HepG2 (cell line): ENCODE data around the gene ADM5. TPM values are rescaled to one million over a fixed set of nuclear protein-coding genes. Genes with fewer than 3 reads are reported as not detected.

Experiments used
- HDAC2 ChIP-seq: sonication (generic); formaldehyde crosslinking; IDR thresholded peaks from 2 replicates; pipeline ENCODE4 v1.4.0; 2020; ENCODE audit warnings: missing genetic modification reagents
- HNF4G ChIP-seq, 2 experiments: sonication (generic) in 1 of 2; formaldehyde crosslinking in 1 of 2; IDR thresholded peaks; 2 replicates each; pipeline versions ENCODE4 v1.4.0 to v1.6.1; 2011 to 2020; ENCODE audit warnings: borderline replicate concordance in 2 of 2, low read depth in 2 of 2, mild to moderate bottlenecking in 2 of 2, low read length in 1 of 2, missing genetic modification reagents in 1 of 2, moderate library complexity in 1 of 2
- KAT2B ChIP-seq: fragments of 150-350 bp; IDR thresholded peaks from 2 replicates; pipeline ENCODE4 v1.6.1; 2014; ENCODE audit warnings: low read depth, low read length, borderline replicate concordance
- NFYC ChIP-seq: IDR thresholded peaks from 2 replicates; pipeline ENCODE4 v1.6.1; 2016; ENCODE audit warnings: missing genetic modification reagents, missing compliant biosample characterization
- PCBP1 ChIP-seq: fragments of 200-400 bp; formaldehyde crosslinking; IDR thresholded peaks from 2 replicates; pipeline ENCODE4 v1.6.1; 2017; ENCODE audit warnings: mild to moderate bottlenecking, low read depth, low read length, borderline replicate concordance
- POLR2A ChIP-seq, 2 experiments: IDR thresholded peaks; 2 replicates each; pipeline ENCODE4 v1.6.1; 2011; ENCODE audit warnings: low read depth in 2 of 2, low read length in 2 of 2, mild to moderate bottlenecking in 1 of 2, moderate library complexity in 1 of 2; ENCODE audit not compliant: insufficient read depth in 1 of 2
- SRF ChIP-seq: IDR thresholded peaks from 2 replicates; pipeline ENCODE4 v1.6.1; 2011; ENCODE audit warnings: mild to moderate bottlenecking, low read depth, low read length, moderate library complexity
- THYN1 ChIP-seq: sonication (generic); formaldehyde crosslinking; IDR thresholded peaks from 2 replicates; pipeline ENCODE4 v1.8.1; 2023; ENCODE audit warnings: low read depth, mild to moderate bottlenecking, moderate library complexity, missing genetic modification reagents, borderline replicate concordance
- YEATS4 ChIP-seq: sonication (generic); formaldehyde crosslinking; IDR thresholded peaks from 2 replicates; pipeline ENCODE4 v1.4.0; 2020; ENCODE audit warnings: missing genetic modification reagents, borderline replicate concordance
- ZNF329 ChIP-seq: sonication (generic); formaldehyde crosslinking; IDR thresholded peaks from 2 replicates; pipeline ENCODE4 v1.9.0; 2021; ENCODE audit warnings: low read depth, mild to moderate bottlenecking, missing genetic modification reagents
- ZNF790 ChIP-seq: sonication (generic); formaldehyde crosslinking; IDR thresholded peaks from 2 replicates; pipeline ENCODE4 v1.8.0; 2022; ENCODE audit warnings: missing genetic modification reagents, mild to moderate bottlenecking, borderline replicate concordance
- polyA plus RNA-seq, 8 experiments: library from polyadenylated mRNA; depleted of rRNA in 3 of 8; stranded (reverse) in 7 of 8; unstranded in 1 of 8; fragments of >200 nt; fragmentation: Illumina TruSeq in 4 of 8; extraction: Trizol in 4 of 8; gene quantifications; 2 replicates each; pipeline versions ENCODE4 v1.2.1 to v1.2.3, GENCODE V29; 2011 to 2016; ENCODE audit warnings: low read depth in 4 of 8, missing spikeins in 1 of 8, mixed read lengths in 1 of 8; ENCODE audit not compliant: insufficient read depth in 1 of 8
- total RNA-seq, 5 experiments: library from RNA; depleted of rRNA; stranded (reverse); fragments of >200 nt; fragmentation: Illumina TruSeq; extraction: Trizol; gene quantifications; 2 replicates each; pipeline ENCODE4 v1.2.3, GENCODE V29; 2016; ENCODE audit warnings: low read depth in 1 of 5
- TF ChIP-seq, protein P1 (sequence below): sonication (generic); formaldehyde crosslinking; IDR thresholded peaks from 2 replicates; pipeline ENCODE4 v1.5.1; 2020; ENCODE audit warnings: mild to moderate bottlenecking, missing genetic modification reagents, borderline replicate concordance
- TF ChIP-seq, protein P2 (sequence below): sonication (generic); formaldehyde crosslinking; IDR thresholded peaks from 2 replicates; pipeline ENCODE4 v1.5.0; 2020; ENCODE audit warnings: mild to moderate bottlenecking, missing genetic modification reagents

ADM5 gene
- total and polyA plus RNA-seq, 2 of the 13 experiments (the other 11 are each of a cell fraction or from before 2014, with no cell fraction given): 2.7 to 4.1 TPM

GRCh38 chr19:49672131-49672919, 17.1 kb upstream of the ADM5 start (continued):
- TF ChIP-seq, protein P1, sequence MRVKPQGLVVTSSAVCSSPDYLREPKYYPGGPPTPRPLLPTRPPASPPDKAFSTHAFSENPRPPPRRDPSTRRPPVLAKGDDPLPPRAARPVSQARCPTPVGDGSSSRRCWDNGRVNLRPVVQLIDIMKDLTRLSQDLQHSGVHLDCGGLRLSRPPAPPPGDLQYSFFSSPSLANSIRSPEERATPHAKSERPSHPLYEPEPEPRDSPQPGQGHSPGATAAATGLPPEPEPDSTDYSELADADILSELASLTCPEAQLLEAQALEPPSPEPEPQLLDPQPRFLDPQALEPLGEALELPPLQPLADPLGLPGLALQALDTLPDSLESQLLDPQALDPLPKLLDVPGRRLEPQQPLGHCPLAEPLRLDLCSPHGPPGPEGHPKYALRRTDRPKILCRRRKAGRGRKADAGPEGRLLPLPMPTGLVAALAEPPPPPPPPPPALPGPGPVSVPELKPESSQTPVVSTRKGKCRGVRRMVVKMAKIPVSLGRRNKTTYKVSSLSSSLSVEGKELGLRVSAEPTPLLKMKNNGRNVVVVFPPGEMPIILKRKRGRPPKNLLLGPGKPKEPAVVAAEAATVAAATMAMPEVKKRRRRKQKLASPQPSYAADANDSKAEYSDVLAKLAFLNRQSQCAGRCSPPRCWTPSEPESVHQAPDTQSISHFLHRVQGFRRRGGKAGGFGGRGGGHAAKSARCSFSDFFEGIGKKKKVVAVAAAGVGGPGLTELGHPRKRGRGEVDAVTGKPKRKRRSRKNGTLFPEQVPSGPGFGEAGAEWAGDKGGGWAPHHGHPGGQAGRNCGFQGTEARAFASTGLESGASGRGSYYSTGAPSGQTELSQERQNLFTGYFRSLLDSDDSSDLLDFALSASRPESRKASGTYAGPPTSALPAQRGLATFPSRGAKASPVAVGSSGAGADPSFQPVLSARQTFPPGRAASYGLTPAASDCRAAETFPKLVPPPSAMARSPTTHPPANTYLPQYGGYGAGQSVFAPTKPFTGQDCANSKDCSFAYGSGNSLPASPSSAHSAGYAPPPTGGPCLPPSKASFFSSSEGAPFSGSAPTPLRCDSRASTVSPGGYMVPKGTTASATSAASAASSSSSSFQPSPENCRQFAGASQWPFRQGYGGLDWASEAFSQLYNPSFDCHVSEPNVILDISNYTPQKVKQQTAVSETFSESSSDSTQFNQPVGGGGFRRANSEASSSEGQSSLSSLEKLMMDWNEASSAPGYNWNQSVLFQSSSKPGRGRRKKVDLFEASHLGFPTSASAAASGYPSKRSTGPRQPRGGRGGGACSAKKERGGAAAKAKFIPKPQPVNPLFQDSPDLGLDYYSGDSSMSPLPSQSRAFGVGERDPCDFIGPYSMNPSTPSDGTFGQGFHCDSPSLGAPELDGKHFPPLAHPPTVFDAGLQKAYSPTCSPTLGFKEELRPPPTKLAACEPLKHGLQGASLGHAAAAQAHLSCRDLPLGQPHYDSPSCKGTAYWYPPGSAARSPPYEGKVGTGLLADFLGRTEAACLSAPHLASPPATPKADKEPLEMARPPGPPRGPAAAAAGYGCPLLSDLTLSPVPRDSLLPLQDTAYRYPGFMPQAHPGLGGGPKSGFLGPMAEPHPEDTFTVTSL (CRISPR knock-in tag): no peak
- TF ChIP-seq THYN1 (CRISPR knock-in tag) (no peak), SRF (no peak), HNF4G (IDR thresholded peaks at IDR 0.05; ENCODE audit: borderline replicate concordance, low read depth, low read length) (peak; percentile 96), HNF4G (CRISPR knock-in tag; IDR thresholded peaks at IDR 0.05; ENCODE audit: borderline replicate concordance, low read depth) (peak; percentile 95), ZNF329 (no peak), KAT2B (no peak), ZNF790 (CRISPR knock-in tag) (no peak), HDAC2 (CRISPR knock-in tag) (peak; percentile 81; the same call in 1 of the 2 replicates), NFYC (peak; percentile 30; the same call in 1 of the 2 replicates), POLR2A (IDR thresholded peaks at IDR 0.05; ENCODE audit: insufficient read depth in 1 of 2, low read depth in 2 of 2, low read length in 2 of 2) (peak; percentile 56 to 76; a peak in 3 of 4 replicates), YEATS4 (CRISPR knock-in tag) (no peak; the same call in none of the 2 replicates), PCBP1 (0 out of 2 replicates have a peak, but pooled peaks have one; percentile 52)
- TF ChIP-seq, protein P2, sequence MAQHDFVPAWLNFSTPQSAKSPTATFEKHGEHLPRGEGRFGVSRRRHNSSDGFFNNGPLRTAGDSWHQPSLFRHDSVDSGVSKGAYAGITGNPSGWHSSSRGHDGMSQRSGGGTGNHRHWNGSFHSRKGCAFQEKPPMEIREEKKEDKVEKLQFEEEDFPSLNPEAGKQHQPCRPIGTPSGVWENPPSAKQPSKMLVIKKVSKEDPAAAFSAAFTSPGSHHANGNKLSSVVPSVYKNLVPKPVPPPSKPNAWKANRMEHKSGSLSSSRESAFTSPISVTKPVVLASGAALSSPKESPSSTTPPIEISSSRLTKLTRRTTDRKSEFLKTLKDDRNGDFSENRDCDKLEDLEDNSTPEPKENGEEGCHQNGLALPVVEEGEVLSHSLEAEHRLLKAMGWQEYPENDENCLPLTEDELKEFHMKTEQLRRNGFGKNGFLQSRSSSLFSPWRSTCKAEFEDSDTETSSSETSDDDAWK: no peak
